PC-9 (cell line): ENCODE results near the gene SESN1.

Experiments
- CTCF ChIP-seq: fragments of 200-600 bp; sonication (generic); conservative IDR thresholded peaks from 2 replicates; pipeline ENCODE4 v1.6.1; 2017; ENCODE audit warnings: mixed run types, antibody characterized with exemption, mild to moderate bottlenecking, moderate library complexity
- EZH2 ChIP-seq: fragments of 200-600 bp; sonication (generic); IDR thresholded peaks from 2 replicates; pipeline ENCODE4 v1.8.0; 2017; ENCODE audit warnings: antibody characterized with exemption, low read depth

DNA sequence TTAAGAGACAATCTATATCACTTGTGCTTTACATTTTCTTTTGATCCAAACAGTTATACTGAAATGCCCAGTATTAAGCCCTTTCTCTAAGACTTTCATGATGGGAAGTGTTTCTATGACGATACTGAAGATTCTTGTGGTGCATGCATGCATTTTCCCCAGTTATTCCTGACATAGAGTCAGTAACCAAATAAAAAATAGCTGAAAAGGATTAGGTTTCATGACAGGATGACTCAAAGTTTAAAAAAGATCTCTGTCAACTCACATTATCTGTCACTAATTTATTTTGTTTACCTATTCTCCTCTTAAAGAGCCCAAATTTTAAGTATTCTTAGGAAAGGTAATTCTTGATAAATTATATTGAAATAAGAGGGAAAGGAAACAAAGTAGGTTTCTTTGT lies 98.4 kb downstream of the SESN1 start:
- TF ChIP-seq CTCF (no peak), EZH2 (no peak)
